SK-N-SH treated with all-trans-retinoic acid at 6 μM for 48 hours (cell line): ENCODE measurements around the gene NRL.

Source experiments
- ATAC-seq: fragments of 200-7000 bp; cut with Tn5 transposase; 3 replicates; pipeline ENCODE4 v1.9.1; 2020; ENCODE audit warnings: mild to moderate bottlenecking, moderate library complexity
- ARNTL ChIP-seq: fragments of 450-650 bp; formaldehyde crosslinking; IDR thresholded peaks from 2 replicates; pipeline ENCODE4 v1.5.0; 2020; ENCODE audit warnings: low read depth, mild to moderate bottlenecking, moderate library complexity, borderline replicate concordance
- BACH2 ChIP-seq: fragments of 250-450 bp; sonication (Bioruptor Pico); IDR thresholded peaks from 2 replicates; pipeline ENCODE4 v1.9.0; 2021; ENCODE audit warnings: mild to moderate bottlenecking, borderline replicate concordance
- CSDC2 ChIP-seq: fragments of 250-450 bp; sonication (Bioruptor Pico); IDR thresholded peaks from 2 replicates; pipeline ENCODE4 v1.5.0; 2020; ENCODE audit warnings: mild to moderate bottlenecking, moderate library complexity
- CSRNP3 ChIP-seq: fragments of 250-450 bp; sonication (Bioruptor Pico); IDR thresholded peaks from 2 replicates; pipeline ENCODE4 v1.5.1; 2021; ENCODE audit warnings: mild to moderate bottlenecking, moderate library complexity
- ESRRG ChIP-seq: fragments of 250-450 bp; sonication (Bioruptor Pico); IDR thresholded peaks from 2 replicates; pipeline ENCODE4 v1.6.1; 2021; ENCODE audit warnings: mild to moderate bottlenecking
- GLIS3 ChIP-seq: fragments of 250-450 bp; sonication (Bioruptor Pico); IDR thresholded peaks from 2 replicates; pipeline ENCODE4 v1.5.0; 2020; ENCODE audit warnings: mild to moderate bottlenecking, moderate library complexity
- ISL1 ChIP-seq: fragments of 250-450 bp; sonication (Bioruptor Pico); IDR thresholded peaks from 2 replicates; pipeline ENCODE4 v2.1.2; 2022; ENCODE audit warnings: mild to moderate bottlenecking, moderate library complexity
- OSR1 ChIP-seq: fragments of 250-450 bp; sonication (Bioruptor Pico); IDR thresholded peaks from 2 replicates; pipeline ENCODE4 v1.8.0; 2022; ENCODE audit warnings: moderate library complexity, mild to moderate bottlenecking, inconsistent platforms
- POU6F1 ChIP-seq: fragments of 250-450 bp; sonication (Bioruptor Pico); IDR thresholded peaks from 2 replicates; pipeline ENCODE4 v1.8.0; 2021; ENCODE audit warnings: low read depth, mild to moderate bottlenecking, moderate library complexity, borderline replicate concordance
- PPARA ChIP-seq: fragments of 250-450 bp; sonication (Bioruptor Pico); IDR thresholded peaks from 2 replicates; pipeline ENCODE4 v1.5.0; 2020; ENCODE audit warnings: mild to moderate bottlenecking, borderline replicate concordance
- RARB ChIP-seq: fragments of 250-450 bp; sonication (Bioruptor Pico); IDR thresholded peaks from 2 replicates; pipeline ENCODE4 v1.8.0; 2021; ENCODE audit warnings: mild to moderate bottlenecking, moderate library complexity
- SNAI2 ChIP-seq: fragments of 250-450 bp; sonication (Bioruptor Pico); IDR thresholded peaks from 2 replicates; pipeline ENCODE4 v1.5.0; 2020; ENCODE audit warnings: mild to moderate bottlenecking, moderate library complexity
- TCF4 ChIP-seq: fragments of 250-450 bp; sonication (Bioruptor Pico); IDR thresholded peaks from 2 replicates; pipeline ENCODE4 v1.8.0; 2021; ENCODE audit warnings: mild to moderate bottlenecking, moderate library complexity, borderline replicate concordance
- TOX ChIP-seq: fragments of 250-450 bp; sonication (Bioruptor Pico); IDR thresholded peaks from 2 replicates; pipeline ENCODE4 v1.8.0; 2021; ENCODE audit warnings: mild to moderate bottlenecking, moderate library complexity, borderline replicate concordance
- ZC3H10 ChIP-seq: fragments of 250-450 bp; sonication (Bioruptor Pico); IDR thresholded peaks from 2 replicates; pipeline ENCODE4 v1.5.1; 2021; ENCODE audit warnings: mild to moderate bottlenecking, moderate library complexity
- ZFP3 ChIP-seq: fragments of 250-450 bp; sonication (Bioruptor Pico); IDR thresholded peaks from 2 replicates; pipeline ENCODE4 v1.5.0; 2020; ENCODE audit warnings: mild to moderate bottlenecking, moderate library complexity
- ZFP30 ChIP-seq: fragments of 450-650 bp; formaldehyde crosslinking; IDR thresholded peaks from 2 replicates; pipeline ENCODE4 v1.5.0; 2022; ENCODE audit warnings: mild to moderate bottlenecking, moderate library complexity
- ZNF565 ChIP-seq: fragments of 450-650 bp; formaldehyde crosslinking; conservative IDR thresholded peaks from 2 replicates; pipeline ENCODE4 v1.5.0; 2020; ENCODE audit warnings: low read depth, mild to moderate bottlenecking, moderate library complexity
- ZNF70 ChIP-seq: fragments of 450-650 bp; formaldehyde crosslinking; IDR thresholded peaks from 2 replicates; pipeline ENCODE4 v1.5.0; 2020; ENCODE audit warnings: mild to moderate bottlenecking, moderate library complexity
- ZNF8 ChIP-seq: fragments of 450-650 bp; formaldehyde crosslinking; IDR thresholded peaks from 2 replicates; pipeline ENCODE4 v1.5.0; 2020; ENCODE audit warnings: mild to moderate bottlenecking, moderate library complexity
- TF ChIP-seq, protein P1 (sequence below): fragments of 250-450 bp; sonication (Bioruptor Pico); IDR thresholded peaks from 2 replicates; pipeline ENCODE4 v1.5.1; 2020; ENCODE audit warnings: low read depth, mild to moderate bottlenecking, moderate library complexity
- TF ChIP-seq, protein P2 (sequence below): fragments of 250-450 bp; sonication (Bioruptor Pico); IDR thresholded peaks from 2 replicates; pipeline ENCODE4 v1.8.0; 2020; ENCODE audit warnings: mild to moderate bottlenecking, moderate library complexity, borderline replicate concordance

NRL gene

DNA sequence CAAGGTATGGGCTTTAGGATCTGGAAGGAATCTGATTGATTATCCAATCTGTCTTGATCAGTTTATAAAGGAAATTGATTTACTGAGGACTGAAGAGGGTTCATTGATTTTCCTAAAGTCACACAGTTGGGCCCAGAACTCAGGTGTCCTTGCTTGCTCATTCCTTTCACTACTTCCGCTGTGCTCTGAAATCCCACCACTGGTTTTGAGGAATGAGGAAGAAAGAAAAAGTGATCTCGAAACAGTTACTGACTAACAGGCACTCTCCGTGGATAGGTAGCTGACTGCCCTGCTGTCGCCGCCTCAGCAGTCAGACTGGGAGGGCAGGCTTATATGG lies 15.6 kb upstream of the NRL start, which contains the start of gene FITM1 (continued):
- TF ChIP-seq ESRRG (CRISPR knock-in tag), result no peak
- TF ChIP-seq, all 23 proteins: peak for 0

GRCh38 chr14:24129410-24129998 lies 14.8 kb upstream of the NRL start:
- TF ChIP-seq SNAI2 (CRISPR knock-in tag), result no peak
- TF ChIP-seq POU6F1 (CRISPR knock-in tag), result no peak
- no peak for TF ChIP-seq TOX (CRISPR knock-in tag)
- TF ChIP-seq OSR1, result no peak
- TF ChIP-seq, protein P1, sequence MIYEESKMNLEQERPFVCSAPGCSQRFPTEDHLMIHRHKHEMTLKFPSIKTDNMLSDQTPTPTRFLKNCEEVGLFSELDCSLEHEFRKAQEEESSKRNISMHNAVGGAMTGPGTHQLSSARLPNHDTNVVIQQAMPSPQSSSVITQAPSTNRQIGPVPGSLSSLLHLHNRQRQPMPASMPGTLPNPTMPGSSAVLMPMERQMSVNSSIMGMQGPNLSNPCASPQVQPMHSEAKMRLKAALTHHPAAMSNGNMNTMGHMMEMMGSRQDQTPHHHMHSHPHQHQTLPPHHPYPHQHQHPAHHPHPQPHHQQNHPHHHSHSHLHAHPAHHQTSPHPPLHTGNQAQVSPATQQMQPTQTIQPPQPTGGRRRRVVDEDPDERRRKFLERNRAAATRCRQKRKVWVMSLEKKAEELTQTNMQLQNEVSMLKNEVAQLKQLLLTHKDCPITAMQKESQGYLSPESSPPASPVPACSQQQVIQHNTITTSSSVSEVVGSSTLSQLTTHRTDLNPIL (CRISPR knock-in tag), result no peak
- TF ChIP-seq ZNF70 (CRISPR knock-in tag), result no peak
- TF ChIP-seq ISL1 (CRISPR knock-in tag), result no peak
- TF ChIP-seq ZNF8 (CRISPR knock-in tag), result no peak
- no peak for TF ChIP-seq ZFP30 (CRISPR knock-in tag)
- TF ChIP-seq CSDC2 (CRISPR knock-in tag), result no peak

GRCh38 chr14:24127673-24128072 lies 12.9 kb upstream of the NRL start:
- TF ChIP-seq ZNF565 (CRISPR knock-in tag) (no peak), ARNTL (CRISPR knock-in tag) (no peak), ISL1 (CRISPR knock-in tag) (no peak), TCF4 (CRISPR knock-in tag) (no peak), PPARA (CRISPR knock-in tag) (no peak), ZNF8 (CRISPR knock-in tag) (no peak), RARB (CRISPR knock-in tag) (no peak), ZNF70 (CRISPR knock-in tag) (no peak), CSDC2 (CRISPR knock-in tag) (no peak), POU6F1 (CRISPR knock-in tag) (no peak), SNAI2 (CRISPR knock-in tag) (no peak), GLIS3 (no peak), TOX (CRISPR knock-in tag) (no peak), OSR1 (no peak), ZC3H10 (no peak)
- TF ChIP-seq, protein P2, sequence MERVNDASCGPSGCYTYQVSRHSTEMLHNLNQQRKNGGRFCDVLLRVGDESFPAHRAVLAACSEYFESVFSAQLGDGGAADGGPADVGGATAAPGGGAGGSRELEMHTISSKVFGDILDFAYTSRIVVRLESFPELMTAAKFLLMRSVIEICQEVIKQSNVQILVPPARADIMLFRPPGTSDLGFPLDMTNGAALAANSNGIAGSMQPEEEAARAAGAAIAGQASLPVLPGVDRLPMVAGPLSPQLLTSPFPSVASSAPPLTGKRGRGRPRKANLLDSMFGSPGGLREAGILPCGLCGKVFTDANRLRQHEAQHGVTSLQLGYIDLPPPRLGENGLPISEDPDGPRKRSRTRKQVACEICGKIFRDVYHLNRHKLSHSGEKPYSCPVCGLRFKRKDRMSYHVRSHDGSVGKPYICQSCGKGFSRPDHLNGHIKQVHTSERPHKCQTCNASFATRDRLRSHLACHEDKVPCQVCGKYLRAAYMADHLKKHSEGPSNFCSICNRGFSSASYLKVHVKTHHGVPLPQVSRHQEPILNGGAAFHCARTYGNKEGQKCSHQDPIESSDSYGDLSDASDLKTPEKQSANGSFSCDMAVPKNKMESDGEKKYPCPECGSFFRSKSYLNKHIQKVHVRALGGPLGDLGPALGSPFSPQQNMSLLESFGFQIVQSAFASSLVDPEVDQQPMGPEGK (CRISPR knock-in tag), result no peak

More at GRCh38 chr14:24129410-24129998, 14.8 kb upstream of the NRL start:
- no peak for ATAC-seq

GRCh38 chr14:24126939-24127338 lies 12.2 kb upstream of the NRL start:
- no peak for TF ChIP-seq ZFP3 (CRISPR knock-in tag)
- TF ChIP-seq ZNF70 (CRISPR knock-in tag), result no peak
- TF ChIP-seq OSR1, result no peak
- no peak for TF ChIP-seq POU6F1 (CRISPR knock-in tag)
- TF ChIP-seq ZC3H10, result no peak
- no peak for TF ChIP-seq ARNTL (CRISPR knock-in tag)
- TF ChIP-seq RARB (CRISPR knock-in tag), result no peak
- TF ChIP-seq BACH2 (CRISPR knock-in tag), result no peak
- no peak for TF ChIP-seq CSRNP3 (CRISPR knock-in tag)
- TF ChIP-seq, protein P1 (CRISPR knock-in tag), result no peak
- no peak for TF ChIP-seq GLIS3
- no peak for ATAC-seq

More at GRCh38 chr14:24127673-24128072, 12.9 kb upstream of the NRL start:
- ATAC-seq, result no peak
